Neuronal stem cell (in vitro differentiated cells): ENCODE results near the gene TMC8.

Experiments
- DNase-seq: peaks from one replicate; pipeline ENCODE4 v3.0.0-alpha.2; 2013; ENCODE audit warnings: low spot score
- H2AFZ ChIP-seq: one replicate; pipeline ENCODE4 v1.6.1; 2013; ENCODE audit warnings: mild to moderate bottlenecking, low read length, inconsistent platforms
- H2AK5ac ChIP-seq: 2 replicates; pipeline ENCODE4 v1.6.1; 2013; ENCODE audit warnings: low read depth, mild to moderate bottlenecking, inconsistent platforms, low read length, moderate library complexity, mixed read lengths
- H2BK120ac ChIP-seq: 2 replicates; pipeline ENCODE4 v1.6.1; 2013; ENCODE audit warnings: low read depth, mild to moderate bottlenecking, inconsistent platforms, low read length, moderate library complexity, mixed read lengths
- H2BK12ac ChIP-seq: one replicate; pipeline ENCODE4 v1.6.1; 2013; ENCODE audit warnings: low read length, inconsistent platforms
- H2BK15ac ChIP-seq: 2 replicates; pipeline ENCODE4 v1.6.1; 2013; ENCODE audit warnings: mild to moderate bottlenecking, low read length, inconsistent platforms, mixed read lengths
- H2BK5ac ChIP-seq: one replicate; pipeline ENCODE4 v1.6.1; 2013; ENCODE audit warnings: inconsistent platforms, mild to moderate bottlenecking, low read length, moderate library complexity
- H3K14ac ChIP-seq: one replicate; pipeline ENCODE4 v1.6.1; 2013; ENCODE audit warnings: low read length, inconsistent platforms
- H3K18ac ChIP-seq: 2 replicates; pipeline ENCODE4 v1.6.1; 2013; ENCODE audit warnings: low read length, inconsistent platforms
- H3K23ac ChIP-seq: 2 replicates; pipeline ENCODE4 v1.6.1; 2013; ENCODE audit warnings: low read depth, mild to moderate bottlenecking, mixed read lengths, low read length, inconsistent platforms; ENCODE audit not compliant: poor library complexity
- H3K27ac ChIP-seq: replicated peaks from 3 replicates; pipeline ENCODE4 v1.5.1; 2013; ENCODE audit warnings: low read length, inconsistent platforms
- H3K27me3 ChIP-seq, 3 experiments: 2 replicates each; pipeline ENCODE4 v1.6.1; 2013; ENCODE audit warnings: low read length in 3 of 3, mild to moderate bottlenecking in 2 of 3, inconsistent platforms in 1 of 3, low read depth in 1 of 3, mixed read lengths in 1 of 3, moderate library complexity in 1 of 3; ENCODE audit not compliant: control insufficient read depth in 3 of 3, insufficient read depth in 3 of 3
- H3K36me3 ChIP-seq, 2 donors: replicated peaks in 1 of 2; 2 replicates each; pipeline ENCODE4 v1.6.1; 2013; ENCODE audit warnings: low read length in 2 of 2; ENCODE audit not compliant: control insufficient read depth in 2 of 2, insufficient read depth in 2 of 2
- H3K4ac ChIP-seq: 2 replicates; pipeline ENCODE4 v1.6.1; 2013; ENCODE audit warnings: inconsistent platforms, mild to moderate bottlenecking, low read length, moderate library complexity
- H3K4me1 ChIP-seq, 2 donors: 1 replicate in 1 of 2; 2 replicates in 1 of 2; pipeline ENCODE4 v1.6.1; 2013; ENCODE audit warnings: low read length in 2 of 2, low read depth in 1 of 2; ENCODE audit not compliant: control insufficient read depth in 2 of 2, insufficient read depth in 1 of 2
- H3K4me2 ChIP-seq: one replicate; pipeline ENCODE4 v1.6.1; 2013; ENCODE audit warnings: mild to moderate bottlenecking, low read length, inconsistent platforms; ENCODE audit not compliant: insufficient read depth, poor library complexity, severe bottlenecking
- H3K4me3 ChIP-seq, 2 donors: 2 replicates each; pipeline ENCODE4 v1.5.1; 2013; ENCODE audit warnings: low read length in 2 of 2, mild to moderate bottlenecking in 2 of 2, inconsistent platforms in 1 of 2, moderate library complexity in 1 of 2
- H3K79me1 ChIP-seq: one replicate; pipeline ENCODE4 v1.6.1; 2013; ENCODE audit warnings: low read depth, mild to moderate bottlenecking, inconsistent platforms, low read length, moderate library complexity
- H3K9ac ChIP-seq: one replicate; pipeline ENCODE4 v1.6.1; 2013; ENCODE audit warnings: mild to moderate bottlenecking, low read depth, low read length, inconsistent platforms; ENCODE audit not compliant: poor library complexity
- H3K9me3 ChIP-seq, 2 donors: replicated peaks in 1 of 2; 2 replicates each; pipeline versions ENCODE3 to v1.6.1; 2013; ENCODE audit warnings: low read length in 2 of 2, mild to moderate bottlenecking in 2 of 2, inconsistent platforms in 1 of 2, low read depth in 1 of 2, mixed read lengths in 1 of 2, moderate library complexity in 1 of 2; ENCODE audit not compliant: control insufficient read depth in 2 of 2, insufficient read depth in 1 of 2
- H4K8ac ChIP-seq: one replicate; pipeline ENCODE4 v1.6.1; 2013; ENCODE audit warnings: low read depth, mild to moderate bottlenecking, inconsistent platforms, low read length, moderate library complexity
- H4K91ac ChIP-seq: one replicate; pipeline ENCODE4 v1.6.1; 2013; ENCODE audit warnings: low read length, low read depth, mild to moderate bottlenecking, inconsistent platforms; ENCODE audit not compliant: poor library complexity
- WGBS, 2 donors: extraction: QIAGEN DNeasy Blood & Tissue Kit; methylation state at CpG; one replicate each; pipeline ENCODE4 v1.1.7; 2013; ENCODE audit warnings: missing lambda C conversion rate in 2 of 2, mixed read lengths in 1 of 2; ENCODE audit not compliant: insufficient read length in 2 of 2, insufficient replicate concordance in 1 of 2; ENCODE audit errors: extremely low coverage in 2 of 2; 5-methylcytosine and 5-hydroxymethylcytosine counted together

TMC8 gene

DNA sequence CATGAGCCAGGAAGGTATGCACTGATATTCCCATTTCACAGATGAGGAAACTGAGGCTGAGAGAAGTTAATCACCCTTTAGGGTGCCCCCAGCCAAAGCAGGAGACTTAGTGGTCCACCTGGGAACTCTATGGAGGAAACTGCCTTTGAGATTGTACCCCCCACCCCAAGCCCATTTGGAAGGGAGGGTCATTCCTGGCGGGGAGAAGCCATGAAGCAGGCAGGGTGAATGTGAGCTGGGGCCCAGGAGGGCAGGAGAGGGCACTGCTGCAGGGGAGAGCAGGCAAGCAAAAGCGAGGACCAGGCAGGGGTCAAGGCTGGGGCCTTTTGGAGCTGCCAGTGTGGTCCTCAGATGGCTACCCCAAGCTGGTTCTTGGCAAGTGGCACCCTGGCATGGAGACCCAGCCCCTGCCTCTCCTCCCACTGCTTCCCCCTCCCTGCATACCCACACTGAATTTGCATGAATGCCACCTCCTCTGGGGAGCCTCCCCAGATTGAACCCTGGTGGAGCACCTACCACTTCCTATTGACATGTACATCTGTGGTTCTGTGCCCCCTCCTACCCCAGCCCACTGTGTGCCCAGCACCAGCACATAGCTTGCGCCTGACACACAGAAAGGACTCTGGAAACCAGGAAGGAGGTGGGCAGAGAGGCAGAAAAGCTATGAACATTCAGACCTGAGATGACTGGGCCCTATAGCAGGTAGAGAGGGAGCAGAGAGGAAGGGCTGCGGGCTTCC, 1.1 kb upstream of the TMC8 start:
- Histone ChIP-seq H3K4ac (no peak overlapping the region), H3K4me2 (no peak overlapping the region), H3K14ac (no peak overlapping the region), H3K9me3 (peaks cover 0 to 3% of the 10 kb centered on the region in 2 donors), H3K27ac (no peak overlapping the region), H3K4me3 (peak overlapping the region in 1 of 2 donors; percentile 56), H3K79me1 (peaks cover 10% of the 10 kb centered on the region), H3K36me3 (no peaks in the 10 kb centered on the region), H3K4me1 (peaks cover 16 to 28% of the 10 kb centered on the region in 2 donors), H2BK12ac (peak overlapping the region; percentile 95), H3K18ac (peak overlapping the region; percentile 85), H3K27me3 (peaks cover 6 to 57% (median 18%) of the 10 kb centered on the region in 3 experiments), H2AK5ac (peak overlapping the region; percentile 100), H2AFZ (peak overlapping the region; percentile 97), H2BK120ac (no peak overlapping the region), H4K8ac (no peak overlapping the region), H2BK15ac (peak overlapping the region; percentile 98), H4K91ac (no peak overlapping the region), H3K9ac (no peak overlapping the region), H2BK5ac (peak overlapping the region; percentile 48), H3K23ac (peak overlapping the region; percentile 40)
- no peak for DNase-seq
- WGBS, 2 donors, result no CpG with 5 or more reads among the region's 4 CpGs

DNA sequence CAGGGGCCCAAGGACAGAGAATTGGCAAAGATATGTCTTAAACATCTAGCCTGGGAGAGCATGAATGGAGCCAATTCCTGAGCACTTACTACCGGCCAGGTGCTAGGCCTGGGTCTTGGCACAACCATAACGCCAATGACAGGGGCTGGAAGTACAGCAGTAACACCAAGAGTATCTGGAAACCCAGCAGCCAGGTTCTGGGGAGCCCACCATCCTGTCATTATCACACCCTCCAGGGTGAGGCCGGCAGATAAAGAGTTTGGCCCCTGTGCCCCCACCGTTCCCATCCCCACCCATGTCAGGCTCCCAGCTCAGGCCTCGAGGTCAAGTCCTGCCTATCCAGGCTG, 508 bp upstream of the TMC8 start:
- H2BK15ac ChIP-seq, result peak overlapping the region; percentile 98
- no peak overlapping the region for H3K4ac ChIP-seq
- H3K4me1 ChIP-seq, result peaks cover 16 to 28% of the 10 kb centered on the region in 2 donors
- H2BK5ac ChIP-seq, result no peak overlapping the region
- no peak overlapping the region for H4K91ac ChIP-seq
- H3K4me3 ChIP-seq, result no peak overlapping the region
- peak overlapping the region; percentile 99 for H2BK12ac ChIP-seq
- DNase-seq, result no peak
- H3K27ac ChIP-seq, result no peak overlapping the region
- H3K14ac ChIP-seq, result no peak overlapping the region
- no CpG with 5 or more reads among the region's 5 CpGs for WGBS, 2 donors
- H3K9me3 ChIP-seq, result peaks cover 0 to 4% of the 10 kb centered on the region in 2 donors
- no peak overlapping the region for H2BK120ac ChIP-seq
- peak overlapping the region; percentile 82 for H2AFZ ChIP-seq
- H3K18ac ChIP-seq, result no peak overlapping the region
- peaks cover 6 to 57% (median 23%) of the 10 kb centered on the region in 3 experiments for H3K27me3 ChIP-seq
- H3K4me2 ChIP-seq, result no peak overlapping the region
- H3K36me3 ChIP-seq, result no peaks in the 10 kb centered on the region
- no peak overlapping the region for H3K23ac ChIP-seq
- H3K79me1 ChIP-seq, result peaks cover 9% of the 10 kb centered on the region
- H3K9ac ChIP-seq, result peak overlapping the region; percentile 55
- H2AK5ac ChIP-seq, result peak overlapping the region; percentile 71
- H4K8ac ChIP-seq, result peak overlapping the region; percentile 92

DNA sequence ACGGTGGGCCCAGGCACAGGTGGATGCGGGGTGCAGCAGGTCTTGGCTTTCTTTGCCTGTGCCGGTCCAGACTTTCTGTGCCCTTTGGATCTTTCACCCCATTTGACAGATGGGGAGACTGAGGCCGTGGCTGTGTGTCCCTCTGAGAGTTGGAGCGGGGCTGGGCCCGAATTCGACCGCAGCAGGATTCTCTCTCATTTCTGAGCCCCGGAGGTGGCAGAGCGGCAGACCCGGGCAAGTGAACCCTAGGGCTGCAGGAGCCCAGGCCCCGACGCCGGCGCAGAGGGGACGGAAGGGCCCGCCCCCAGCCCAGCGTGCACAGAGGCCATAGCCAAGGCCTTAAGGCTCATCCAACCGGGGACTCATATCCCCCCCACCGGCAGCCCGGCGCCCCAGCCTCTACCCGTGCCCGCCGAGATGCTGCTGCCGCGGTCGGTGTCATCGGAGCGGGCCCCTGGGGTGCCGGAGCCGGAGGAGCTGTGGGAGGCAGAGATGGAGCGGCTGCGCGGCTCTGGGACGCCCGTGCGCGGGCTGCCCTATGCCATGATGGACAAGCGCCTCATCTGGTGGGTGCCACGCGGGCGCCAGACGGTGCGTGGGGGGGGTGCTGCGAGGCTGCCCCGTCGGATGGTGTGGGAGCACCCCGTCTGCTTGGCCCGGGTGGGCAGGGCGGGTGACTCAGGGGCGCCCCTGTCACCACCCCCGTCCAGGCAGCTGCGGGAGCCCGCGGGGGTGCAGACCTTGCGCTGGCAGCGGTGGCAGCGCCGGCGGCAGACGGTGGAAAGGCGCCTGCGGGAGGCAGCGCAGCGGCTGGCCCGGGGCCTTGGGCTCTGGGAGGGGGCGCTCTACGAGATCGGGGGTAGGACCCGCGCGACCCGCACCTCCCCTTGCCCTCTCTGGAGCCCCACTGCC, 857 bp downstream of the TMC8 start:
- no peak overlapping the region for H3K27ac ChIP-seq
- H2BK5ac ChIP-seq, result no peak overlapping the region
- WGBS, 2 donors, result no CpG with 5 or more reads among the region's 74 CpGs
- H3K4me3 ChIP-seq, result no peak overlapping the region
- H2AFZ ChIP-seq, result no peak overlapping the region
- H3K4me1 ChIP-seq, result peaks cover 16 to 28% of the 10 kb centered on the region in 2 donors
- H3K36me3 ChIP-seq, result no peaks in the 10 kb centered on the region
- no peak overlapping the region for H3K4ac ChIP-seq
- peaks cover 0 to 4% of the 10 kb centered on the region in 2 donors for H3K9me3 ChIP-seq
- no peak overlapping the region for H2BK120ac ChIP-seq
- peak overlapping the region; percentile 49 for H3K4me2 ChIP-seq
- no peak overlapping the region for H4K8ac ChIP-seq
- H3K18ac ChIP-seq, result peak overlapping the region; percentile 87
- H2BK15ac ChIP-seq, result peak overlapping the region; percentile 75
- no peak for DNase-seq
- peak overlapping the region; percentile 36 for H2BK12ac ChIP-seq
- H4K91ac ChIP-seq, result no peak overlapping the region
- H3K79me1 ChIP-seq, result peaks cover 6% of the 10 kb centered on the region
- H3K23ac ChIP-seq, result peak overlapping the region; percentile 53
- H3K14ac ChIP-seq, result peak overlapping the region; percentile 71
- peak overlapping the region; percentile 84 for H2AK5ac ChIP-seq
- H3K27me3 ChIP-seq, result peaks cover 6 to 57% (median 26%) of the 10 kb centered on the region in 3 experiments
- H3K9ac ChIP-seq, result no peak overlapping the region
